Astrocyte (in vitro differentiated cells and primary cell): ENCODE results near the gene SLC7A10. TPM values are rescaled to one million over a fixed set of nuclear protein-coding genes. Genes with fewer than 3 reads are reported as not detected.

Experiments
- DNase-seq: peaks from one replicate; pipeline ENCODE4 v3.0.0-alpha.2; 2010; ENCODE audit warnings: low read depth
- FAIRE-seq: peaks from 2 replicates; lab custom pipeline; 2011; peaks lifted over from hg19 to GRCh38; lab: Jason Lieb, UNC
- H2AFZ ChIP-seq: 2 replicates; pipeline ENCODE4 v1.6.0; 2012; ENCODE audit warnings: low read depth, low read length, inconsistent platforms
- H3K27ac ChIP-seq: 2 replicates; pipeline ENCODE4 v1.5.1; 2011; ENCODE audit warnings: low read depth, low read length, inconsistent platforms
- H3K27me3 ChIP-seq: 2 replicates; pipeline ENCODE4 v1.6.0; 2011; ENCODE audit warnings: low read length, inconsistent platforms; ENCODE audit not compliant: insufficient read depth
- H3K36me3 ChIP-seq: 2 replicates; pipeline ENCODE4 v1.5.1; 2011; ENCODE audit warnings: low read length, inconsistent platforms; ENCODE audit not compliant: insufficient read depth
- H3K4me1 ChIP-seq: 2 replicates; pipeline ENCODE4 v1.5.1; 2011; ENCODE audit warnings: low read length, inconsistent platforms; ENCODE audit not compliant: insufficient read depth
- H3K4me2 ChIP-seq: 2 replicates; pipeline ENCODE4 v1.6.0; 2012; ENCODE audit warnings: low read length, inconsistent platforms
- H3K4me3 ChIP-seq: 2 replicates; pipeline ENCODE4 v1.5.1; 2011; ENCODE audit warnings: low read depth, mild to moderate bottlenecking, low read length, inconsistent platforms; ENCODE audit not compliant: insufficient read depth
- H3K79me2 ChIP-seq: 2 replicates; pipeline ENCODE4 v1.6.0; 2012; ENCODE audit warnings: mild to moderate bottlenecking, low read length, inconsistent platforms; ENCODE audit not compliant: insufficient read depth
- H3K9ac ChIP-seq: 2 replicates; pipeline ENCODE4 v1.6.0; 2012; ENCODE audit warnings: mild to moderate bottlenecking, low read length, inconsistent platforms
- H3K9me3 ChIP-seq: 2 replicates; pipeline ENCODE4 v1.5.1; 2012; ENCODE audit warnings: low read depth, mild to moderate bottlenecking, low read length, inconsistent platforms; ENCODE audit not compliant: insufficient read depth
- H4K20me1 ChIP-seq: 2 replicates; pipeline ENCODE4 v1.6.0; 2012; ENCODE audit warnings: low read length, inconsistent platforms; ENCODE audit not compliant: insufficient read depth
- H3K27ac Mint-ChIP-seq: one replicate; pipeline ENCODE4 v1.8.0; 2021; ENCODE audit warnings: mild to moderate bottlenecking, mixed read lengths; ENCODE audit not compliant: unreplicated experiment
- H3K27me3 Mint-ChIP-seq: one replicate; pipeline ENCODE4 v1.8.0; 2021; ENCODE audit warnings: low read depth, mixed read lengths; ENCODE audit not compliant: unreplicated experiment
- H3K36me3 Mint-ChIP-seq: one replicate; pipeline ENCODE4 v1.8.0; 2021; ENCODE audit warnings: low read depth, mixed read lengths; ENCODE audit not compliant: unreplicated experiment
- H3K4me1 Mint-ChIP-seq: one replicate; pipeline ENCODE4 v1.8.0; 2021; ENCODE audit warnings: low read depth, mixed read lengths; ENCODE audit not compliant: unreplicated experiment
- H3K4me3 Mint-ChIP-seq: one replicate; pipeline ENCODE4 v1.8.0; 2021; ENCODE audit warnings: mild to moderate bottlenecking, moderate library complexity, mixed read lengths; ENCODE audit not compliant: unreplicated experiment
- H3K9me3 Mint-ChIP-seq: one replicate; pipeline ENCODE4 v1.8.0; 2021; ENCODE audit warnings: mild to moderate bottlenecking, mixed read lengths; ENCODE audit not compliant: unreplicated experiment
- EZH2 ChIP-seq: IDR thresholded peaks from 2 replicates; pipeline ENCODE4 v1.6.1; 2012; ENCODE audit warnings: mild to moderate bottlenecking, low read length, inconsistent platforms; ENCODE audit not compliant: insufficient read depth
- total RNA-seq: library from RNA; stranded (reverse); gene quantifications from 2 replicates; pipeline ENCODE4 v1.2.1, GENCODE V29; 2021
- TF ChIP-seq, protein P1 (sequence below): IDR thresholded peaks from 2 replicates; pipeline ENCODE4 v1.5.1; 2011; ENCODE audit warnings: low read depth, mild to moderate bottlenecking, inconsistent platforms, low read length, moderate library complexity; ENCODE audit not compliant: insufficient read depth

The SLC7A10 gene
- total RNA-seq, 1 donor from 2014 or later: 0.61 TPM

DNA sequence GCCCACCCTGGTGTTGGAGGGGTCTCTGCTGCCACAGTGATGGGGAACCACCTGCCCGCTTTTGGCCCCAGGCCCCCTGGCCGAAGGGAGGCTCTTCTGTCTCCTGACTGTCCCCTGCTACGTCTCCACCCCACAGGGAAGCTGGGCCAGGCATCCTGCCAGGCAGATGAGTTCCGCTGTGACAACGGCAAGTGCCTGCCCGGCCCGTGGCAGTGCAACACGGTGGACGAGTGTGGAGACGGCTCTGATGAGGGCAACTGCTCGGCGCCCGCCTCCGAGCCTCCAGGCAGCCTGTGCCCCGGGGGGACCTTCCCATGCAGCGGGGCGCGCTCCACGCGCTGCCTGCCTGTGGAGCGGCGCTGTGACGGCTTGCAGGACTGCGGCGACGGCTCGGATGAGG lies 20.5 kb downstream of the SLC7A10 start:
- Histone ChIP-seq H3K36me3 (no peaks in the 10 kb centered on the region), H4K20me1 (peaks cover 12% of the 10 kb centered on the region), H3K9me3 (no peaks in the 10 kb centered on the region), H3K4me3 (no peak overlapping the region), H3K4me1 (no peaks in the 10 kb centered on the region), H3K9ac (no peak overlapping the region), H3K4me2 (no peak overlapping the region), H3K27ac (no peak overlapping the region), H3K79me2 (no peaks in the 10 kb centered on the region), H3K27me3 (no peaks in the 10 kb centered on the region), H2AFZ (no peak overlapping the region)
- DNase-seq (no peak), FAIRE-seq (no peak)
- Mint-ChIP-seq H3K27me3 (peaks cover 4% of the 10 kb centered on the region), H3K36me3 (no peaks in the 10 kb centered on the region), H3K9me3 (no peaks in the 10 kb centered on the region), H3K4me1 (peaks cover 2% of the 10 kb centered on the region), H3K27ac (no peak overlapping the region), H3K4me3 (no peak overlapping the region)
- TF ChIP-seq, protein P1, sequence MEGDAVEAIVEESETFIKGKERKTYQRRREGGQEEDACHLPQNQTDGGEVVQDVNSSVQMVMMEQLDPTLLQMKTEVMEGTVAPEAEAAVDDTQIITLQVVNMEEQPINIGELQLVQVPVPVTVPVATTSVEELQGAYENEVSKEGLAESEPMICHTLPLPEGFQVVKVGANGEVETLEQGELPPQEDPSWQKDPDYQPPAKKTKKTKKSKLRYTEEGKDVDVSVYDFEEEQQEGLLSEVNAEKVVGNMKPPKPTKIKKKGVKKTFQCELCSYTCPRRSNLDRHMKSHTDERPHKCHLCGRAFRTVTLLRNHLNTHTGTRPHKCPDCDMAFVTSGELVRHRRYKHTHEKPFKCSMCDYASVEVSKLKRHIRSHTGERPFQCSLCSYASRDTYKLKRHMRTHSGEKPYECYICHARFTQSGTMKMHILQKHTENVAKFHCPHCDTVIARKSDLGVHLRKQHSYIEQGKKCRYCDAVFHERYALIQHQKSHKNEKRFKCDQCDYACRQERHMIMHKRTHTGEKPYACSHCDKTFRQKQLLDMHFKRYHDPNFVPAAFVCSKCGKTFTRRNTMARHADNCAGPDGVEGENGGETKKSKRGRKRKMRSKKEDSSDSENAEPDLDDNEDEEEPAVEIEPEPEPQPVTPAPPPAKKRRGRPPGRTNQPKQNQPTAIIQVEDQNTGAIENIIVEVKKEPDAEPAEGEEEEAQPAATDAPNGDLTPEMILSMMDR: no peak
- no peak for TF ChIP-seq EZH2

DNA sequence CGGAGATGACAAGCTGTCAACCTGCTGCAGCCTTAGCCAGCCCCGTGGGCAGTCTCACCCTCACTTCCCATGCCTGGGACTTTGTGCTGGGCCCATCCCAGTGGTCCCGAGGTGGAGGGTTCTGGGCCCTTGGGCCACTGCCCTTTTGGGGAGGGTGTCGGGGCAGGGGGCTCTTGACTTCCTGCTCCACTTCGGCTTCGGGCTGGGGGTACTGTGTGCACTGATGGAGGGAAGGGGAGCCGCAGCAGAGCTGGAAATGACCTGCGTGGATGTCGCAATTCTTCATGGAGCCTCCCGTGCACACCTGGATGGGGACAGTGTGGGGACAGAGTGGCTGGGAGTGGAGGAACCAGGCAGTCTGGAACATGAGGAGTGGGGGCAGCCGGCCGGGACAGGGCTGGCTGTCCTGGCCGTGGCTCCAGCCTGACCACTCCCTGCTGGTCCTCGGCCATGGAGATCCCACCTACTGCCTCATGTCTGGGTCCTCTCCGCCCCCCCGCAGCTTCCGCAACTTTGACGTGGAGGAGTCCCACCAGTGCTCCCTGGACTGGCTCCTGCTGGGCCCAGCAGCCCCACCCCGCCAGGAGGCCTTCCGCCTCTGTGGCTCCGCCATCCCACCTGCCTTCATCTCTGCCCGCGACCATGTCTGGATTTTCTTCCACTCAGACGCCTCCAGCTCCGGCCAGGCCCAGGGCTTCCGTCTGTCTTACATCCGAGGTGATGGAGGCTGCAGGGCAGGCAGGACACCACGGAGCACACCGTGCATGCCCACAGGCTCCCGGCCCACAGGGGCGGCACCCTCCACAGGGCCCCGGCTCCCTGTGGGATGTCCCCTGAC lies 21.3 kb downstream of the SLC7A10 start:
- Histone ChIP-seq H3K36me3 (no peaks in the 10 kb centered on the region), H3K79me2 (no peaks in the 10 kb centered on the region), H3K4me3 (no peak overlapping the region), H3K9ac (no peak overlapping the region), H3K4me2 (no peak overlapping the region), H2AFZ (no peak overlapping the region), H3K4me1 (no peaks in the 10 kb centered on the region), H3K9me3 (no peaks in the 10 kb centered on the region), H3K27me3 (no peaks in the 10 kb centered on the region), H3K27ac (no peak overlapping the region), H4K20me1 (peaks cover 19% of the 10 kb centered on the region)
- H3K27ac Mint-ChIP-seq: no peak overlapping the region
- no peak for FAIRE-seq
- no peak overlapping the region for H3K4me3 Mint-ChIP-seq
- peaks cover 8% of the 10 kb centered on the region for H3K27me3 Mint-ChIP-seq
- H3K4me1 Mint-ChIP-seq: peaks cover 2% of the 10 kb centered on the region
- DNase-seq: no peak
- H3K36me3 Mint-ChIP-seq: no peaks in the 10 kb centered on the region
- TF ChIP-seq, protein P1: no peak
- no peak for TF ChIP-seq EZH2
- no peaks in the 10 kb centered on the region for H3K9me3 Mint-ChIP-seq

DNA sequence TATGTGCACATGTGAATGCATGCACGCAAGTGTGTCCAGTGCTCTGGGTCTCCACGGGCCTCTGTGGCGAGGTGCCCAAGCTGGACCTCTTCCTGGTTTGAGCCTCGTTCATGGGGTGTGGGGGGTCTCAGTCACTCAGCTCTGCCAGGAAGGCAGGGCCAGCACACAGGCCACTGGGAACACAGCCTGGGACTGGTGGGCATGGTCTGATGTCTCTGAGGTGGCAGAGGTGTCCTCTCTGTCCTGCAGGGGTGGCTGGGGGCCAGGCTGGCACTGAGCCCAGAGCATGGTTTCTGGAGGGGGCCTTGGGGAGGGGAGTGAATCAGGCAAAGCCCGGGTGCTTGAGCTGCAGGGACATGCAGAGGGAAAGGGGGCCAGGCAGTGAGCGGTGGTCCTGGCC lies 22.1 kb downstream of the SLC7A10 start:
- Mint-ChIP-seq H3K9me3 (no peaks in the 10 kb centered on the region), H3K4me1 (peaks cover 2% of the 10 kb centered on the region), H3K27ac (no peak overlapping the region), H3K27me3 (peaks cover 13% of the 10 kb centered on the region), H3K36me3 (no peaks in the 10 kb centered on the region), H3K4me3 (no peak overlapping the region)
- Histone ChIP-seq H3K4me3 (no peak overlapping the region), H3K79me2 (no peaks in the 10 kb centered on the region), H3K4me2 (no peak overlapping the region), H3K27me3 (no peaks in the 10 kb centered on the region), H2AFZ (no peak overlapping the region), H3K27ac (no peak overlapping the region), H3K36me3 (no peaks in the 10 kb centered on the region), H3K4me1 (no peaks in the 10 kb centered on the region), H3K9ac (no peak overlapping the region), H4K20me1 (peaks cover 19% of the 10 kb centered on the region), H3K9me3 (no peaks in the 10 kb centered on the region)
- TF ChIP-seq, protein P1: no peak
- no peak for TF ChIP-seq EZH2
- no peak for DNase-seq
- no peak for FAIRE-seq
